Gastrocnemius medialis (tissue), 4 donors: ENCODE results near the gene PDE4D.

ENCODE experiments used
- CTCF ChIP-seq, 5 experiments: fragments of 450-650 bp in 3 of 5; fragments of 200-600 bp in 2 of 5; sonication (generic) in 2 of 5; IDR thresholded peaks in 4 of 5; conservative IDR thresholded peaks in 1 of 5; 1 replicate in 4 of 5; 2 replicates in 1 of 5; pipeline ENCODE4 v1.5.1; 2016 to 2019; ENCODE audit warnings: antibody characterized with exemption in 5 of 5, mild to moderate bottlenecking in 3 of 5, moderate library complexity in 3 of 5
- POLR2A ChIP-seq, 2 donors: fragments of 450-650 bp; IDR thresholded peaks; one replicate each; pipeline ENCODE4 v1.6.1; 2017; ENCODE audit warnings: antibody characterized with exemption in 2 of 2, mild to moderate bottlenecking in 2 of 2, moderate library complexity in 2 of 2

- TF ChIP-seq CTCF (IDR thresholded peaks at IDR 0.05 in 4 of 5, conservative IDR thresholded peaks at IDR 0.05 in 1 of 5) (no peak), POLR2A (IDR thresholded peaks at IDR 0.05) (no peak)
These were observed 310.8 kb downstream of the PDE4D start for GRCh38 chr5:59582746-59583145.
